GM19452 (cell line): ENCODE measurements around the gene GALR1.
"Not testable (repeated sequence)": the region's sequence is repeated elsewhere in the genome, so short reads cannot be mapped to it uniquely, and the experiment has no call there.

ENCODE experiments used
- ATAC-seq: cut with Tn5 transposase; IDR thresholded peaks from one replicate; pipeline ENCODE4 v1.9.1; 2021; ENCODE audit not compliant: unreplicated experiment

The GALR1 gene

DNA sequence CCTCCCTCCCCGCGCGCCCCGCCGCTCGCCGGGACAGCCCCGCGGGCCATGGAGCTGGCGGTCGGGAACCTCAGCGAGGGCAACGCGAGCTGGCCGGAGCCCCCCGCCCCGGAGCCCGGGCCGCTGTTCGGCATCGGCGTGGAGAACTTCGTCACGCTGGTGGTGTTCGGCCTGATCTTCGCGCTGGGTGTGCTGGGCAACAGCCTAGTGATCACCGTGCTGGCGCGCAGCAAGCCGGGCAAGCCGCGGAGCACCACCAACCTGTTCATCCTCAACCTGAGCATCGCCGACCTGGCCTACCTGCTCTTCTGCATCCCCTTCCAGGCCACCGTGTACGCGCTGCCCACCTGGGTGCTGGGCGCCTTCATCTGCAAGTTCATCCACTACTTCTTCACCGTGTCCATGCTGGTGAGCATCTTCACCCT lies 865 bp downstream of the GALR1 start:
- no peak for ATAC-seq

- ATAC-seq, result no peak
Measured at GRCh38 chr18:77250926-77251729, 1.5 kb downstream of the GALR1 start.

DNA sequence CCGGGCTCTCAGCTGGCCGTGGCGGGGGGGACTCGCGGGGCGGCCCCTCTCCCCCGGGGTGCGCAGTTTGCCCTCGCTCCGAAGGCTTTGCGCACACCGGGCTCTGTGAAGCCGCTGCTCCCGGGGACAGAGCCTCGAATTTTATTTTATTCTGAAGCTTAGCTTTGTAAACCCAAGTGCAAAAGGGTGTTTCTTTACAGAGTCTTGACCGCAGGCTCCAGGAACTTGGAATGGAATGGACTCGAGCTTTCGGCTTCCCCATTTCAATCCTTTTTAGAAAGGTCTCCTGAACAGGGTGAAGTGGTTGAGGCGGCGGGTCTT lies 2.0 kb downstream of the GALR1 start:
- no peak for ATAC-seq

GRCh38 chr18:77254711-77255405 lies 5.2 kb downstream of the GALR1 start:
- no peak for ATAC-seq

GRCh38 chr18:77255426-77256105 lies 5.9 kb downstream of the GALR1 start:
- ATAC-seq, result no peak

DNA sequence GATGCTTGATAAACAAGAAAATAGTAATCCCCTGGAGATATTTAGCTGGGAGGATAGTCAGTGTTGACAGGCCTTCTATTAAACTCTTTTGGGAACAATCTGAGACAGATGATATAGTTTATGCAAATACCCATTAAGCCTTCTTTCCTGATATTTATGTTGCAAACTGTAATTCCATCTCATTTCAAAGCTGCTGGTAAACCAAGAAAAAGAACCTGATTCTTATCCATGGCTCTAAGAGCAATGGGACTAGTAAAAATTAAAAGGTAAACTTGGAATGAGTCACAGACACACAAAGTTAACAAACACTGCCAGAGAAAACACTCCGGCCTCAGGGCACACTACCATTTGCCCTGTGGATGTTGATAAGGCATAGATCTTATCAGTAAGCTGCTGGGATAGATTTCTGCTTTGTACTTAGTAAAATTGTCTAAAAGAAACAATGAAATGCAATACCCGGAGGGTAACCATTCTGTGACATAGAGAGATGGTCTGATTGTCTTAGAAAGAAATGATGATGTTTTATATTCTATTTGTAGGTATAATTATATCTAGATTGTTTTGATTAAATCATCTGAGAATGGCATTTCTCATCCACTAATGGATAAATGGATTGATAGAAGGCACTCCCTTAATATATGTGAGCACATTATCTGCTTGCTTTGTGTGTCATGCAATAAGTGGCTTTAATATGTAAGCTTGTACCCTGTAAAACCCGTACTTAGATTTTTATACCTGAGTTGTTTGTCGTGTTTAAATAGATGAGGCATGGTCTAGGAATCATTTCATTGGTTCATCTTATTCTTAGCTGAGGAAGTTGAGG lies 13.2 kb downstream of the GALR1 start:
- ATAC-seq, result no peak

DNA sequence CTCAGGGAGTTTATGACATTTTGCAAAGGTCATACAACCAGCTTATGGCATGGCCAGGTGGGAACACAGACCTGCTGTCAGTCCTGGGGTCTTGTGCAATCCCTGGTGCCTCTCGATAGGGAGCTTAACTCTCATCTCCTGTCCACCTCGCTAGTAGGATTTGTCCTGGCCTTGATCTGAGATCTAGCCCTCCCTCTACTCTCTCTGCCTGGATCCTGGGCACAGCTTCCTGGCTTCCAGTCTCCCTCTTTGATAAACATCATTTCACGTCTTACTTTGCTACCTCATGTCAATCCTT lies 13.8 kb downstream of the GALR1 start:
- ATAC-seq, result no peak

GRCh38 chr18:77267969-77268368 lies 18.3 kb downstream of the GALR1 start:
- ATAC-seq, result no peak

- no peak for ATAC-seq
Measured at GRCh38 chr18:77268456-77268855, 18.8 kb downstream of the GALR1 start.

DNA sequence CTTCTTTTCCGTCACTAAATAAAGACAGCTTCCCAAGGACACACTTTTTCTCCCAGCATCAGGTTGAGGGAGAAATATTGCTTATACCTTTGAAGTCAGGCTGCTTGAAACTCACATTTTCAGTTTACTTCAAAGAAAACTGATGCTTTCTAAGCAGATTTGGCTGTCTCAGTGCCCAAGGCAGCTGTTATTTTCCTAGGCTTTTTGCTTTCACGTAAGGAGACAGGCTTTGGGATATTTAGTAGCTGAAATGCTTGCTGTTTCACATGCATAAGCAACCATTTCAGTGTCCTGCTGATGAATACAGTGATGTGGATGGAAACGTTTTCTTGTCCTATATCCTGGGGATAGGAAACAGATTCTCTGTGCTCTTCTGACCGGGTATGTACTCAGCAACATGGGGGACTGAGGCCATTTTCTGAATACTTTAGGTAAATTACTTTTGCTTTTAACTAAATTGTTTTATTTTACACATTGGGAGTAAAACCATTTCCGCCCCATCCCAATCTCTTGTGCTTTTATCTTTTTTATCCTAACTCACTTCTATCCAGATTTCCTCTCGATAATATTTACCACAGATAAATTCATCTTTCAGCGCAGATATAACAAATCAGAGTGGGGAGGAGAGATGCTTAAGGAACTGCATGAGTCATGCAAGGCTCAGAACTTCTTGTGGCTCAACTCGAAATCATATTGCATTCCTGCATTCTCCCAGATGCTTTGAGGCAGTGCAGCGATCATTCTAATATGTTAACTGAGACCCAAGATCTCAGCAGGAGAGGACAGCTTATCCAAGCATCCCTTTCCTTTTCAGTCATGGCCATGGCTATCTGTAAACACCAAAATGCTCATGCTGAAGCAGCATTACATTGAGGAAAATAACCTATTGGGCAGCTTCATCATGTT lies 22.2 kb downstream of the GALR1 start:
- ATAC-seq, result no peak

DNA sequence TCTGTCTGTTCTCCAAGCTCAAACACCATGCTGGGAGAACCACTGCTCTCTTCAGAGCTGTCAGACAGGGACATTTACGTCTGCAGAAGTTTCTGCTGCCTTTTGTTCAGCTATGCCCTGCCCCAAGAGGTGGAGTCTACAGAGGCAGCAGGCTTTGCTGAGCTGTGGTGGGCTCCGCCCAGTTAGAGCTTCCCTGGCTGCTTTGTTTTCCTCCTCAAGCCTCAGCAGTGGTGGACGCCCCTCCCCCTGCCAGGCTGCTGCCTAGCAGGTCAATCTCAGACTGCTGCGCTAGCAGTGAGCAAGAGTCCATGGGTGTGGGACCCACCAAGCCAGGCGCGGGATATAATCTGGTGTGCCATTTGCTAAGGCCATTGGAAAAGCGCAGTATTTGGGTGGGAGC lies 41.2 kb downstream of the GALR1 start:
- ATAC-seq, result not testable (repeated sequence)

GRCh38 chr18:77298172-77298571 lies 48.5 kb downstream of the GALR1 start:
- ATAC-seq, result no peak

DNA sequence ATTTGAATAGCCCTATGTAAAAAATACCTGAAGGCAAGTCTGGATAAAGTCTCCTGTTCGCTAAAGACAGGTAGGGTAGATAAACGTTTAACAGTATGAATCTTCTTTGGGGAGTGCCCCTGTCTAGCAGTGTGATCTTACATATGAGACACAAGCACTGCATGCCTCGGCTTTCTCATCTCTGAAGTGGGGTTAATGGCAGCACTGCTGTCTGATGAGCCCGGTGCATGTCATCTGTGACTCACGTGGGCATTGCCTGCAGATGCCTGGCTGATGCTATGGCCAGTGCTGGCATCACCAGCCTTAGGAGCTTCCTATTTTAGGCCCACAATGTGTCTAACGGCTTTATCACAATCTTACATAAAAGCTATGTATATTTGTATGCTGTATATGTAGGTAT lies 50.1 kb downstream of the GALR1 start:
- no peak for ATAC-seq

GRCh38 chr18:77300579-77300978 lies 50.9 kb downstream of the GALR1 start:
- ATAC-seq, result no peak

- no peak for ATAC-seq
Measured at GRCh38 chr18:77304268-77304667, 54.6 kb downstream of the GALR1 start.

DNA sequence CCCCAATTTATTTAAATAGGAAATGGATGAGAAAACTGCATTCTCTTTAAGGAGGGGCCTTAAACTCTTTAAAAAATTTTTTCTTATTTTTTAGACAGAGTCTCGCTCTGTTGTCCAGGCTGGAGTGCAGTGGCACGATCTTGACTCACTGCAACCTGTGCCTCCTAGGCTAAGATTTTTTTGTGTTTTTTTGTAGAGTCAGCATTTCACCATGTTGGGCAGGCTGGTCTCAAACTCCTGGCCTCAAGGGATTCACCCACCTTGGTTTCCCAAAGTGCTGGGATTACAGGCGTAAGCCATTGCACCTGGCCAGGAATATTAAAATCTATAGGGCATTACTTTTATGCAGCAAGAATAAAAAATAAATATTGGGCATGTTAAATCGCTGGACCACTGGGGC lies 56.0 kb downstream of the GALR1 start:
- ATAC-seq, result no peak

DNA sequence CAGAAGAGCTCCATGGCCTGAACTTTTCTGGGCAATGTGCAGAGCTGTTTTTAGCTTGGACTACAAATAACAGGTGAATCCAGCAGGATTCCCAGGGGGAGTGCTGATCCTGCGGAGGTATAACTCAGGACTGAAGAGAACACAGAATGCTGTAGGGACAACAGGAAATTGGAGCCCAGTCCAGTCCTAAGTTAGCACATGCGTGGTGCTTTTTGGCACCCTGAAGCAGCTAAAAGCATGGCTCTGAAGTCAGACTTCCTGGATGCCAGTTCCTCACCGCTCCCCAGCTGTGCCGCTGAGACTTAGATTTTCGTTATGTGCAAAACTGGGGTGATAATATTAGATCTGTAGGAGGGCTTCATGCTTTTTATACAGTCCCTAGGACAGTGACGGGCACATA lies 58.6 kb downstream of the GALR1 start:
- ATAC-seq, result no peak

GRCh38 chr18:77314511-77314910 lies 64.9 kb downstream of the GALR1 start:
- ATAC-seq, result no peak

GRCh38 chr18:77314952-77315351 lies 65.3 kb downstream of the GALR1 start:
- no peak for ATAC-seq

DNA sequence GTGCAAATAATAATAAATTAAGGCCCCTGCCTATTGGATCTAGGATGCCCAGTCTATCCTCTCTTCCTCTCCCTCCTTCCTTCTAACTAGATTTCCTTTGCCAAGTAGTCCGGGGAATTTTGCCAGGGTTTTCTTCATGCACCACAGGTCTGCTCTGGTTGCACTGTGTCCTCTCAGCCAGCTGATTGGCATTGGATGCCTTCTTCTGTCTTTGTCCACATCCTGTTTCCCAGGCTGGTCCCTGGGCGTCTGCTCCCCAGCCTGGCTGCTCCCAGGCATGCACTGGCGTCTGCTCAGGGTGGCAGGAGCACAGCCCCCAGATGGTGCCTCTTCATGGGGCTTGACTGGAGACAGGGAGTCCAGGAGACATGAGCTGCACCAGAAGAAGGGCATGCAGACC lies 66.4 kb downstream of the GALR1 start:
- no peak for ATAC-seq
